Caco-2 (cell line): ENCODE data around the gene IGFN1. TPM values are rescaled to one million over a fixed set of nuclear protein-coding genes. Genes with fewer than 3 reads are reported as not detected.
"Not testable (repeated sequence)": the region's sequence is repeated elsewhere in the genome, so short reads cannot be mapped to it uniquely, and the experiment has no call there.

Experiments
- BruUV-seq: library from RNA; stranded (reverse); fragments of 400-500 nt; replicated peaks from 2 replicates; lab custom pipeline; 2021; lab: Mats Ljungman, UMichigan
- CTCF ChIA-PET: fragments of 300-600 bp; sonication (Branson Sonifier 250); formaldehyde crosslinking; loops from one replicate; lab custom pipeline; 2022; ENCODE audit warnings: antibody characterized with exemption; lab: Charles Lee
- POLR2A ChIA-PET: fragments of 300-600 bp; sonication (Branson Sonifier 250); formaldehyde crosslinking; loops from one replicate; lab custom pipeline; 2022; ENCODE audit warnings: antibody characterized with exemption; lab: Charles Lee
- DNase-seq, 2 experiments: peaks; one replicate each; pipeline versions ENCODE4 v3.0.0 to v3.0.0-alpha.2; 2020 to 2022
- H3K27me3 ChIP-seq: replicated peaks from 2 replicates; pipeline ENCODE4 v1.6.0; 2011; ENCODE audit warnings: low read length; ENCODE audit not compliant: control insufficient read depth, insufficient read depth
- H3K36me3 ChIP-seq: 2 replicates; pipeline ENCODE4 v1.5.1; 2011; ENCODE audit warnings: low read length; ENCODE audit not compliant: control insufficient read depth, insufficient read depth
- H3K4me1 ChIP-seq: fragments of 250-450 bp; sonication (Bioruptor Pico); 2 replicates; pipeline ENCODE4 v1.5.1; 2020; ENCODE audit warnings: mild to moderate bottlenecking
- H3K4me3 ChIP-seq: 2 replicates; pipeline ENCODE4 v1.5.1; 2011; ENCODE audit warnings: low read depth, mild to moderate bottlenecking, control low read depth, low read length
- H3K9me3 ChIP-seq: fragments of 250-450 bp; sonication (Bioruptor Pico); 2 replicates; pipeline ENCODE4 v1.5.1; 2020; ENCODE audit warnings: mild to moderate bottlenecking, moderate library complexity
- H3K27ac Mint-ChIP-seq: one replicate; pipeline ENCODE4 v1.8.0; 2022; ENCODE audit warnings: mixed read lengths; ENCODE audit not compliant: unreplicated experiment
- H3K27me3 Mint-ChIP-seq: one replicate; pipeline ENCODE4 v1.8.0; 2022; ENCODE audit warnings: mixed read lengths; ENCODE audit not compliant: insufficient read depth, unreplicated experiment
- H3K36me3 Mint-ChIP-seq: one replicate; pipeline ENCODE4 v1.8.0; 2022; ENCODE audit warnings: mild to moderate bottlenecking, mixed read lengths; ENCODE audit not compliant: insufficient read depth, unreplicated experiment
- H3K4me1 Mint-ChIP-seq: one replicate; pipeline ENCODE4 v1.8.0; 2022; ENCODE audit warnings: low read depth, mixed read lengths; ENCODE audit not compliant: unreplicated experiment
- H3K4me3 Mint-ChIP-seq: one replicate; pipeline ENCODE4 v1.8.0; 2022; ENCODE audit warnings: mild to moderate bottlenecking, moderate library complexity, mixed read lengths; ENCODE audit not compliant: unreplicated experiment
- H3K9me3 Mint-ChIP-seq: one replicate; pipeline ENCODE4 v1.8.0; 2022; ENCODE audit warnings: mixed read lengths; ENCODE audit not compliant: unreplicated experiment
- intact Hi-C: fragments of 100-400 bp; cut with micrococcal nuclease; formaldehyde crosslinking; loops from one replicate; pipeline ENCODE4 v1.10.0; 2022; ENCODE audit not compliant: unreplicated experiment
- total RNA-seq: library from RNA; stranded (reverse); gene quantifications from 2 replicates; pipeline ENCODE4 v1.2.3, GENCODE V29; 2022
- TF ChIP-seq, protein P1 (sequence below), 2 experiments: fragments of 200-600 bp in 1 of 2; IDR thresholded peaks; 1 replicate in 1 of 2; 2 replicates in 1 of 2; pipeline versions ENCODE4 v1.5.1 to v1.8.0; 2011 to 2022; ENCODE audit warnings: antibody characterized with exemption in 1 of 2, control low read depth in 1 of 2, inconsistent platforms in 1 of 2, low read depth in 1 of 2, low read length in 1 of 2, mild to moderate bottlenecking in 1 of 2, moderate library complexity in 1 of 2; ENCODE audit not compliant: insufficient read depth in 1 of 2, severe bottlenecking in 1 of 2, unreplicated experiment in 1 of 2

The IGFN1 gene
- total RNA-seq, 1 experiment from 2014 or later = 0.23 TPM

DNA sequence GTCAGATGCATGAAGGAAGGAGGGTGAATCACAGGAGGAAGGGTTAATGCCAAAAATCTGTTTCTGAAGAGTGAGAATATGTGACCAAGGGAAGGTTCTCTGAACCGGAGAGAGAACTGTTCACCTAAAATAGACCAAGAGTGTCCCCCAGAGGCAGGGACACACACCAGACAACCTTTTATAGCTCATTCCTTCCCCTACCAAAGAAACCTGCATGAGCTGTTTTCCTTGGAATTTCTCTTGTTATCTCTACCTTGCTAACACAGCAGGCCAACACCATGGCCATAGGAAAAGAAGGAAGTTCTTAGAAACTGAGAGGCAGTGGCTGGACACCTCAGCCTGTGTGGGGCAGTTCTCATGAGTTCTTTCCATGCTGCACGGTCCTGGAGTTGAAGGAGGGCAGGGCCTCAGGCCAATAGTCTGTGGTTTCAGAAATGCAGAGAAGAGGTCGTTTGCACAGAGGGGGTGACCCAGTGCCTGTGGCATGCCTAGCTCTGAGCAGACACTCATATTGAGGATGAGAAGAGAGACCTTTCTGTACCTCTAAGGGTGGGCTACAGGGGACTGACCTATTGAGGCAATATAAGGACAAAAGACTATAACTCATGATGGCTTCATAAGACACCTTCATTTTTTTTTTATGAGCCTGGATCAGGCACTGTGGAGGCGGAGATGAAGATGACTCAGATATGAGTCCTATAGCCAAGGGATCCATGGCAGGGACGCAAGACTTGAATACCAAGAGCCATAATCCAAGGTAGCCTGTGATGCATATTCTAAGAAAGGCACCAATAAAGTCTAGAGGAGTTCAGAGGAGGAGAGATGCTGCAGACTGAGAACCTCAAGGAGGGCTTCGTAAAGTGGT is 39.4 kb downstream of the IGFN1 start:
- peaks cover 6% of the 10 kb centered on the region for H3K27me3 Mint-ChIP-seq

DNA sequence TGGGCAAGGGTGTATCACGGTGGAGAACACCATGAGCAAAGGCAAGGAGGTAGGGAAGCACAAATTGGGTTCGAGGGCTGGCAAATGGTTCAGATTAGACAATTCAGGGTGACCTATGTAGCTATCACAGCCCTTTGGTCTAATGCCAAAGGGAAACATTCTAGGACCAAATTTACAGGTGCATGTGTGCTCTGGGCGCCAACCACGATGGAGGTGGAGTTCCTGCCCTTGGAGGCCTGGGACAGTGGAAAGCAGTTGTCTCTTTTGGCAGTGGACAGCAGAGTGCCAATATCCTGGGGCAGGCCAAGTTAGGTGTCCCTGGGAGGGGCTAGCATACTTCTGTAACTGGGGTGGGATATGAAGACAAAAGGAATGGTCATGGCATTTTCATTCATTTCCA is 40.1 kb downstream of the IGFN1 start:
- H3K4me3 Mint-ChIP-seq = no peak overlapping the region
- no peaks in the 10 kb centered on the region for H3K4me1 ChIP-seq
- no peaks in the 10 kb centered on the region for H3K36me3 Mint-ChIP-seq
- no peak overlapping the region for H3K4me3 ChIP-seq
- H3K4me1 Mint-ChIP-seq = no peaks in the 10 kb centered on the region
- no peak for DNase-seq
- no peaks in the 10 kb centered on the region for H3K9me3 ChIP-seq
- intact Hi-C loops = no loop called here
- H3K36me3 ChIP-seq = no peaks in the 10 kb centered on the region
- H3K27me3 Mint-ChIP-seq = peaks cover 6% of the 10 kb centered on the region
- H3K27ac Mint-ChIP-seq = no peak overlapping the region
- H3K9me3 Mint-ChIP-seq = peaks cover 18% of the 10 kb centered on the region
- BruUV-seq = no TSS peak
- TF ChIP-seq, protein P1, sequence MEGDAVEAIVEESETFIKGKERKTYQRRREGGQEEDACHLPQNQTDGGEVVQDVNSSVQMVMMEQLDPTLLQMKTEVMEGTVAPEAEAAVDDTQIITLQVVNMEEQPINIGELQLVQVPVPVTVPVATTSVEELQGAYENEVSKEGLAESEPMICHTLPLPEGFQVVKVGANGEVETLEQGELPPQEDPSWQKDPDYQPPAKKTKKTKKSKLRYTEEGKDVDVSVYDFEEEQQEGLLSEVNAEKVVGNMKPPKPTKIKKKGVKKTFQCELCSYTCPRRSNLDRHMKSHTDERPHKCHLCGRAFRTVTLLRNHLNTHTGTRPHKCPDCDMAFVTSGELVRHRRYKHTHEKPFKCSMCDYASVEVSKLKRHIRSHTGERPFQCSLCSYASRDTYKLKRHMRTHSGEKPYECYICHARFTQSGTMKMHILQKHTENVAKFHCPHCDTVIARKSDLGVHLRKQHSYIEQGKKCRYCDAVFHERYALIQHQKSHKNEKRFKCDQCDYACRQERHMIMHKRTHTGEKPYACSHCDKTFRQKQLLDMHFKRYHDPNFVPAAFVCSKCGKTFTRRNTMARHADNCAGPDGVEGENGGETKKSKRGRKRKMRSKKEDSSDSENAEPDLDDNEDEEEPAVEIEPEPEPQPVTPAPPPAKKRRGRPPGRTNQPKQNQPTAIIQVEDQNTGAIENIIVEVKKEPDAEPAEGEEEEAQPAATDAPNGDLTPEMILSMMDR (IDR thresholded peaks at IDR 0.05; ENCODE audit: insufficient read depth in 1 of 2, low read depth in 1 of 2, low read length in 1 of 2, severe bottlenecking in 1 of 2, unreplicated experiment in 1 of 2) = no peak
- no peaks in the 10 kb centered on the region for H3K27me3 ChIP-seq
- ChIA-PET POLR2A (no interaction called here), CTCF (interaction anchor here (0.5 to 1.6 kb wide), 2 partner anchors 95 to 145 kb away, joined by 3 to 9 read pairs; no protein-coding TSS in a partner anchor)

More for the DNA sequence above, 39.4 kb downstream of the IGFN1 start:
- POLR2A ChIA-PET = no interaction called here
- DNase-seq = peak in 1 of 2 experiments; percentile 4
- H3K4me1 ChIP-seq = no peaks in the 10 kb centered on the region
- no peaks in the 10 kb centered on the region for H3K36me3 ChIP-seq
- intact Hi-C loops = no loop called here
- CTCF ChIA-PET = interaction anchor here (0.5 to 1.6 kb wide), 8 partner anchors 59 to 250 kb away, joined by 3 to 9 read pairs (median 4); no protein-coding TSS in a partner anchor
- TF ChIP-seq, protein P1 (IDR thresholded peaks at IDR 0.05; ENCODE audit: insufficient read depth in 1 of 2, low read depth in 1 of 2, low read length in 1 of 2, severe bottlenecking in 1 of 2, unreplicated experiment in 1 of 2) = peak in 1 of 2 experiments; percentile 6
- H3K4me3 ChIP-seq = no peak overlapping the region
- peaks cover 18% of the 10 kb centered on the region for H3K9me3 Mint-ChIP-seq
- H3K4me1 Mint-ChIP-seq = no peaks in the 10 kb centered on the region
- no TSS peak for BruUV-seq
- H3K27me3 ChIP-seq = no peaks in the 10 kb centered on the region
- H3K4me3 Mint-ChIP-seq = no peak overlapping the region
- no peaks in the 10 kb centered on the region for H3K9me3 ChIP-seq
- H3K36me3 Mint-ChIP-seq = no peaks in the 10 kb centered on the region
- no peak overlapping the region for H3K27ac Mint-ChIP-seq

DNA sequence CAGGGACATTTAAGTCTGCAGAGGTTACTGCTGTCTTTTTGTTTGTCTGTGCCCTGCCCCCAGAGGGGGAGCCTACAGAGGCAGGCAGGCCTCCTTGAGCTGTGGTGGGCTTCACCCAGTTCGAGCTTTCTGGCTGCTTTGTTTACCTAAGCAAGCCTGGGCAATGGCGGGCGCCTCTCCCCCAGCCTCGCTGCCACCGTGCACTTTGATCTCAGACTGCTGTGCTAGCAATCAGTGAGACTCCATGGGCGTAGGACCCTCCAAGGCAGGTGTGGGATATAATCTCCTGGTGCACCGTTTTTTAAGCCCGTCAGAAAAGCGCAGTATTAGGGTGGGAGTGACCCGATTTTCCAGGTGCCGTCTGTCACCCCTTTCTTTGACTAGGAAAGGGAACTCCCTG is 49.0 kb downstream of the IGFN1 start:
- CTCF ChIA-PET, intact Hi-C loops, H3K4me3 ChIP-seq, H3K4me1 ChIP-seq, H3K27me3 ChIP-seq, H3K4me3 Mint-ChIP-seq, H3K36me3 Mint-ChIP-seq, DNase-seq, H3K4me1 Mint-ChIP-seq, H3K27ac Mint-ChIP-seq, BruUV-seq, H3K9me3 ChIP-seq, POLR2A ChIA-PET, H3K36me3 ChIP-seq: not testable (repeated sequence)
- H3K27me3 Mint-ChIP-seq = peaks cover 12% of the 10 kb centered on the region
- peaks cover 10% of the 10 kb centered on the region for H3K9me3 Mint-ChIP-seq
